ENCODE measurements around the gene GCKR.
A peak's percentile ranks its signal among the peaks of the same experiment; 100 is the strongest.

GCKR gene, protein sequence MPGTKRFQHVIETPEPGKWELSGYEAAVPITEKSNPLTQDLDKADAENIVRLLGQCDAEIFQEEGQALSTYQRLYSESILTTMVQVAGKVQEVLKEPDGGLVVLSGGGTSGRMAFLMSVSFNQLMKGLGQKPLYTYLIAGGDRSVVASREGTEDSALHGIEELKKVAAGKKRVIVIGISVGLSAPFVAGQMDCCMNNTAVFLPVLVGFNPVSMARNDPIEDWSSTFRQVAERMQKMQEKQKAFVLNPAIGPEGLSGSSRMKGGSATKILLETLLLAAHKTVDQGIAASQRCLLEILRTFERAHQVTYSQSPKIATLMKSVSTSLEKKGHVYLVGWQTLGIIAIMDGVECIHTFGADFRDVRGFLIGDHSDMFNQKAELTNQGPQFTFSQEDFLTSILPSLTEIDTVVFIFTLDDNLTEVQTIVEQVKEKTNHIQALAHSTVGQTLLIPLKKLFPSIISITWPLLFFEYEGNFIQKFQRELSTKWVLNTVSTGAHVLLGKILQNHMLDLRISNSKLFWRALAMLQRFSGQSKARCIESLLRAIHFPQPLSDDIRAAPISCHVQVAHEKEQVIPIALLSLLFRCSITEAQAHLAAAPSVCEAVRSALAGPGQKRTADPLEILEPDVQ

DNA sequence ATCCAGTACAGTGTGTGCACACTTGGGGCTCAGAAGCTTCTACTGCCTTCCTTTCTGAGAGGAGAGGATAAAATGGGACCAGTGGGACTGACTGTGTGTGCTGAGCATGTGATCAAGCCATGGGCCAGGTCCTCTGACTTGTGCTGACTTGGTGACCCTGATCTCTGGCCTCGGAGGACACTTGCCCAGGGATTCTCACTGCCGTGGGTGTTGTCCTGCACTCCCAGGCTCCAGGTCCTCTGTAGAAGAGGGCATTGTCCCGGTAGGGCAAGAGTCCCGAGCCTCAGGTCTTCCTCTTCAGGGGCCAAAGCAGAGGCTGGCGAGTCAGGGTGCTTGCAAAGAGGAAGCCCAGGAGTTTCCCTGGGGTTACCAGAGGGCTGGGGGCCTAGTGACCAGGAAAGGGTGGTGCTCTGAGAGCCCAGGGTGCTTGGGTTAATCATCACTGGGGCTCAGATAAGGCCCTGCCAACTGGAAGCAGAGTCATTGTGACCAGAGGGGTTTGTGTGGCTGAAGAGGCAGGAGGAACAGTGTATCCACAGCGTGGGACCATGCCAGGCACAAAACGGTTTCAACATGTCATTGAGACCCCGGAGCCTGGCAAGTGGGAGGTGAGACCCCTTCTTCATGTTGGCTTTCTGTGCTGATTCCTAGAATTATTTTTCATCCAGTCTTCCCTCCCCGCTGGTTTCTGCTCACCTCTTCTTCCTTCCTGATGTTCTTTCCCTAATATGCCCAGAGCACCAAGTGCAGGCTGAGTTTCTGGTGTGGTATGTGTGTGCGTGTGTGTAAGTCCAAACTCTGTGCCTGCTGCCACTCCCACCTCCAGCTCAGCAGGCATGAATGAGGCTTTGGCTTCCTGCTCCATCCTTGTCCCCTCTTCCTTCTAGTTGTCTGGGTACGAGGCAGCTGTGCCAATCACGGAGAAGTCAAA lies at the start of gene GCKR:
Gene GCKR, plus strand, starts transcription at position 483 of the 931 bp plus-strand sequence. Its CDS starts 66 bp downstream, at position 549.
- no peak for DNase-seq (ENCODE audit: low read depth in 1 of 2, low spot score in 1 of 2)

DNA sequence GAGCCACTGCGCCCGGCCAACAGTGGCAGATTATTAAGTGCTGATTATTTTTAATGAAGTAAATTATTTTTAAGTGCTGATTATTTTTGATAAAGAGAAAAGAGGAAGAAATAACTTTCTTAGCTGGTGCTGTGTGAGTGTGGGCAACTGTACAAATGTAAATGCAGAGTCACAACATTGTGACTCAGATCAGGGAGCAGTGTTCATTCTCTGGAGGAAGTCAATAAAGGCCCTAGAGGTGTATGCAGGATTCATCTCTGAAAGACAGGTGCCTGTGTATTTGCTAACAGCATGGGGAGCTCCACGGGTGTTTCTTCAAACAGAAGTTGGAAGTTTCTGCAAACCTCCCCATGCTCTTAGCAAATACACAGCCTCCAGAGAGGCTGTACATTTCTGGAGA lies 48.3 kb upstream of the GCKR start:
- DNase-seq (ENCODE audit: low read depth in 1 of 2, low spot score in 1 of 2): no peak

DNA sequence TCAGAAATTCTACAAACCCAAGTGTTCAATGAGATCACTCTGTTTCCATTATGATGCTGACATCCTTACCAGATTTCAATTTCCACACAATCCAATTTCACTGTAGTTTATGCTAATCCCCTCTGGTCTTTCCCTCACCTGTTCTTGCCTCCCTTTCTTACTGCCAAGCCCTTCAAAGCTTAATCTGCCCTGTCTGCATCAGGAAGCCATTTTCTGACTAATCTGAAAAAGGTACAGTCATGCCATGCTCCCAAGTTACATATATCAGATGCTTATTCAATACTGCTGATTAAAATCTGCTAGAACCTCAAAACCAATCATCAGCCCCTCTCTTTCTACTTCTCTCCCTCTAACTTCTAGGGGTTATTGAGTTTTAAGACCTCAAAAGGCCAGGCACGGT lies 45.5 kb upstream of the GCKR start:
- DNase-seq (ENCODE audit: low read depth in 1 of 2, low spot score in 1 of 2): no peak

DNA sequence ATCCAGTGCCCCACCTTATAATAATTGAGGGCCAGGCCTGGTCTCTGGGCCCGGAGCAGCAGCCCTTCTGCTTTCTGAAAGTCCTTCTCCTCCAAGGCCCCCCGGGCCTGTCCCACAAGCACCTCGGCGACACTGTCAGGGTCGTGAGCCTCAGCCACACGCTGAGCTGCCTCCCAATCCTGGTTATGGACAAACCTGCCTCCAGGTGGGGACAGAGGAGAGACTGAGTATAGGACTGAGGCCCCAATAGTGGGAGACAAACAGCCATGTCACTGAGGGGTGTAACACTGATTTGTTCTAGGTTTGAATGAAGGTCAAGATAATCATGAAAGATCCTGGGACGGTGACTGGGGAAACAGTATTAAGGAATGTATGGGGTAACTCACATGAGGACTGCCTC lies 42.7 kb upstream of the GCKR start:
- no peak for DNase-seq (ENCODE audit: low read depth in 1 of 2, low spot score in 1 of 2)

DNA sequence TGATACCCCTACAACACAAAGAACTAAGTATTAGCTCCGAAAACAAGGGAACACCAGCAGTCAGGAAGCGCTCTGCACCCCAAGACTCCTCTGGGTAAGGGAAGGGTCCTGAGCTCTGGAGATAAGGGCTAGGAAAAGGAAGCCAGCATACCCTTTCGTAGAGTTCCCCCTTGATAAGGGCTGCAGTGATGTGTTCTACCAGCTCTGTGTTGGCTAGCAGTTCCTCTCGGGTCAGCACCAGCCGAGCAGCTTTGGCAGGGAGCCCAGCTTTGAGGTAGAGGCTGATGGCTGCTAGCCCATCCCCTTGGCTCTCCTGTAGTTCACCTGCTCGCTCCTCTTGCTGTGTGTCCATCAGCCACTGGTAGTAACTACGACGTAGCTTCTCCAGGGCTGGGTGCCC lies 35.5 kb upstream of the GCKR start:
- DNase-seq (ENCODE audit: low read depth in 1 of 2, low spot score in 1 of 2): no peak

DNA sequence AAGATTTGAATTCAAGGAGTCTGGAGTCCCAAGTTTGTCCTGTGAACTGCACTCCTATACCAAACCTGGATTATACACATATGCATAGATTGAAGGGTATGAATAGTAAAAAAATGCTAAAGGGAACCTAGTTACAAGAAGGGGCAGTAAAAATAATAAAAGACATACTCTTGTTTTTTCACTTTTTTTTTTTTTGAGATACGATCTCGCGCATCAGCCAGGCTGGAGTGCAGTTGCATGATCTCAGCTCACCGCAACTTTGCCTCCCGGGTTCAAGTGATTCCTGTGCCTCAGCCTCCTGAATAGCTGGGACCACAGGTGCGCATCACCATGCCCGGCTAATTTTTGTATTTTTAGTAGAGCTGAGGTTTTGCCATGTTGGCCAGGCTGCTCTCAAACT lies 32.2 kb upstream of the GCKR start:
- DNase-seq (ENCODE audit: low read depth in 1 of 2, low spot score in 1 of 2): no peak

DNA sequence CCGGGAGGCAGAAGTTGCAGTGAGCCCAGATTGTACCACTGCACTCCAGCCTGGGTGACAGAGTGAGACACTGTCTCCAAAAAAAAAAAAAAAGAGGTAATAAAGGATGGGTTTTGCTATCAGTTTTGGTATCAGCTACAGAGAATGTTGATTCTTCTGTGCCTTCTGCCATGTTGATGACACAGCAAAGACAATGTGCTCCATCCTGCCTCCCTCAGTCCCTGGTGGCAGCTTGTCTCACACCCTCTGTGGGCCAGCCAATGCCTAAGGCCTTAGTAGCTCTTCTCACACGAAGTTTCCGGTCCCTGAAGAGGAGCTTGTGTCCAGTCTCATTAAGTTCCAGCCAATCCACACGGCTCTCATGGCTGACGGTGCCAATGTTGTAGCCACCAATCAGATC lies 24.7 kb upstream of the GCKR start:
- no peak for DNase-seq (ENCODE audit: low read depth in 1 of 2, low spot score in 1 of 2)

DNA sequence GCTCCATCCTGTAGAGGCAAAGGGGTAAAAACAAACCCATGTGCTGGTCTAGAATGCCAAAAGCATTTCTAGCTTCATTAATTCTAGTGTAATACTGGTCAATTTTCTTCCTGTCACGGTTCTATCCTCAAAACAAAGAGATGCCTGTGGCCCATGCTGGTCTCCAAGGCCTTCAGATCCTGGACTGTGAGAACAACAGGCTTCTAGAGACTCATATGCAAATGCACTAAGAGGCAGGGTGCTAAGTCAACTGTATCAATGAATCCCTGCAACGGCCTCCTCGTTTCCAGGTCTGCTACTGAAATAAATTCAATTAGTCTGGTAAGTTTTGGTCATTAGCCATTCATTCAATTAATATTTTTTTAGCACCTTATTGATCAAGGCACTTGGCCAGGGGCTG lies 11.1 kb upstream of the GCKR start:
- no peak for DNase-seq (ENCODE audit: low read depth in 1 of 2, low spot score in 1 of 2)

DNA sequence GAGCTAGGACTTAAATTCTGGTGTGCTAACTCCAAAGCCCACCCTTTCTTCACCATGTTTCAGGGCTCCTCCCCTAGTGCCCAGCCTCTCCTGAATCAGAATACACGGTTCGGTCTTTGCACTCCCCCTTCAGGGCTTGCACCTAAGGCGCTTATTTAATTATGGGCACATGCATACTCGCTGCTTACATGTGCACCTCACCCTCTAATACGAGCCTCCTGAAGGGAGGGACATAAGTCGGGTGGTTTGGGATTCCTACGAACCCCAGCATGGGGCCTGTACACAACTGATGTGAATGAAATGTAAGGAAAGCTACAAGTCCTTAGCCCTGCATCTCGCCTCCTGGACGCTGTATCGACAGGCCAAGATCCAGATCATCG lies 7.5 kb upstream of the GCKR start:
- DNase-seq (ENCODE audit: low read depth in 1 of 2, low spot score in 1 of 2): no peak

DNA sequence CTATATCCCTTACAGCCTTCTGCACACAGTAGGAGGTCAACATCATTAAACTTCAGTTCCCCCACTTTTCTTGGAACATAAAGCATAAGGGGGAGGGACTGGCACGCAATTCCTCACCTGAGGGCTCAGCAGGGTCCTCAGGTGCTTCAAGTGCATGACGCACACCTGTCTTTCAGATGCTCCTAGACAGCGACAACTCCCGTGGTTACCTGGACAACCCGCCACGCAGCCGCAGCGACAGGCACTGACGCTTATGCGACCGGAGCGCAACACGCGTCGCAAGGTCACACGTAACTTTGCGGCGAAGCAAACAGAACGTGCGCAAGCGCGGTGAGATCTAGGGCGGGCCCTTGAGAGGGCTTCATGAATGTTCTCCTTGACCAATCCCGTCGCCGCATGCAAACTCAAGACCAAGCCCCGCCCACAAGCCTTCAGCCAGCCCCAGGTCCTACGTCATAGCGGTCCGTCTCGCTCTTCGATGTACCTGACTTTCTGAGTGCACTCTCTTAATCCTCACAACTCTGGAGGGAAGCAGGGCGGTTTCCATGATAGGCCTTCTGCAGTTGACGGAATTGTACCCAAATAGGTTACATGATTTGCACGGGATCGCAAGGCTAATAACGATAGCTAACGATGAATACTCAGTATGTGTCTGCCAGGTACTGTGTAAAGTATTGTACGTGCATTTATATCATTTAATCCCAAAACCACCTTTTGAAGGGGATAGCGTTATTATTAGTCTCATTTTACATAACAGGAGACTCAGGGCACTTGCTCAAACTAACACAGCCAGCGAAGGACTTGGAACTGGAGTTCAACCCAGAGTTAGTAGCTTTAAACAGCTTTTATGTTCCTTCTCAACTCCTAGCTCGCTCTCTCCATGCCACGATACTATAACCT lies 6.9 kb upstream of the GCKR start, which contains the start of gene IFT172:
Gene IFT172, minus strand, starts transcription at position 246 of the 900 bp plus-strand sequence. Its CDS starts 90 bp downstream, at position 156.
- DNase-seq (ENCODE audit: low read depth in 1 of 2, low spot score in 1 of 2): peak; percentile 88 to 98

DNA sequence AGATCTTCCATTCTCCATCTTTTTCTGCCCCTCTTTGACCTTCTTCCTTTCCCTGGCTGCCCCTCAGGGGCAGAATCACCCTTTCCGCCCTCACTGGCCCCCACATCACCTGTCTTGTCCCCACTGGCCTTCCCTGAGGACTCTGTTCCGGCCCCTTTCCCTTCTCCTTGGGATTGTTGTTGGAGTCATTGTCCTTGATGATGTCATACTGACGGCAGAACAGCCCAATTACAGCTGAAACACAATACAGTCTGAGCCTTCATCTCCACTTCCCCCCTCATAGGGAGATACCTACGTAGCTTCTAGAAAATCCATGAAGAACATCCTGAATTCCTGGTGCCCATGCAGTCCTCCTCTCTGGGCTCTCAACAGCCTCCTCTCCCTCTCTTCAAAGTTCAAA lies 4.1 kb upstream of the GCKR start:
- DNase-seq (ENCODE audit: low read depth in 1 of 2, low spot score in 1 of 2): no peak

DNA sequence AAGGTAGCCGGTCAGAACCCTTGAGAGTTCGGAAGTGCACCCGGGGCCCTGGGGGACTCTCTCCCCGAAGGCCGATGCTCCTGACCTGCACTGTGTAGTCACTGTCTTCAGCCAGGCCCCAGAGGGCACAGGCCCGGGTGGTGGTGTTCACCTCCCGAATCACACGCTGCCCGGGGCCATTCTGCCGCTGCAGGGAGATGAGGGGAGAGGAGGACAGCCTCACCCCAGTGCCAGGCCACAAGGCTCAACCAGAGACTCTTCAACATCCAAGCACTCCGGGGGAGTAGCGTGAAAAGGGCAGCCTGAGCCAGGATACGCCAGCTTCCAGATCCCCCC lies 2.7 kb upstream of the GCKR start:
- no peak for DNase-seq (ENCODE audit: low read depth in 1 of 2, low spot score in 1 of 2)

DNA sequence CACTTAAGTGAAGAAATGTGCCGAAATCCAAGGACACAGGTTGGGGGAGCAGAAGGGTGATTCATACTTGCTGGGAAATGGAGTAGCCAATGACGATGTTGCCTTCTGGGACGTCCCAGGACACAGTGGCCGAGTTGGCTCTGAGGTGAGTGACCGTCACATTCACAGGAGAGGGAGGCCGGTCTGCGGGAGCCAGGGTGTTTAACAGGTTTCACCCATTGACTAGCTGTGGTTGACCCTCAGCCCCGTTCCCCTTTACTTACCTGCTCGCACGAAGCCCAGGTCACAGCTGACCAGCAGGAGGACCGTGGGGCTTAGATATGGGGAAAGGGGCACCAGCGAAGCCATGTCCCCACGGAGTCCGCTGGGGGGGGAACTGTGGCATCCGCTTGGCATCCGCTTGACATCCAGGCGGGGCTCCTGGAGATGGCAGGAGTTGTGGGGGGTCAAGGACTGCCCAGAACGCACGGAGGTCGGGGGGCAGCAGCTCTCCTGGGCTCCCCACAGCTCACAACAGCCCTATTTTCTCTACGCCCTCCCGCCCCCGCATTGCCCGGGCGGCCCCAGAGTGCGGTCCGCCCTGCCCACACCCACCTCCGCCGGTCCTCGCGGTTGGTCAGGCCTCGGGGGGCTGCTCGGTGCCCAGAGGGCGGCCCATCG lies 2.2 kb upstream of the GCKR start:
- DNase-seq (ENCODE audit: low read depth in 1 of 2, low spot score in 1 of 2): no peak

DNA sequence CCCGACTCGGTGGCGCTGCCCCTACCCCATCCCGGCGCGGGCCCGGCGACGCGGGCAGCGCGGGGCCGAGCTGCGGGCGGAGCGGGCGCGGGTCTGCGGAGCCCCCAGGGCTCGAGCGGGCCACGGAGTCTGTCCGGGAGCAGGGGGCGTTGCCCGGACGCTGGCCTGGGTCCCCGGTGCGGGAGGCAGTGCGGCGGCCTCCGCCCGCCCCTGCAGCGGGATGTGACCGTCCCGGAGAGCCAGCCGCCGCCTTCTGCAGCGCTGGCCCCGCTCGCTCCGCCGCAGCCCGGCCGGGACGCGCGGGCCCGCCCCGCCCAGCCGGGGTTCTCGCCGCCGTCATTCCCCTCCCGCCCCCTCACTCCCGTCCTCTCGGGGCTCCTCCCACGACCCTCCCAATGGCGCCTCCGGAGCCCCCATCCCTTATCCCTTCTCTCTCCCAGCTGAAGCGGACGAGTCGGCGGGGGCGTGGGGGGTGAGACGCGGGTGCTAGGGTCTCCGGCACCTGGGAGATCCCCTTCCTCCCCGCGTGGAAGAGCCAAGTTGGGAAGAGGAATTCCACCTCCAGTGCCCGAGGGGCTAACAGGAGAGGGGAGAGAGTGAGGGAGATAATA lies 1.6 kb upstream of the GCKR start, which contains the start of gene FNDC4:
Gene FNDC4, minus strand, starts transcription at position 257 of the 611 bp plus-strand sequence. CDS start 521 bp downstream, outside the sequence.
- no peak for DNase-seq (ENCODE audit: low read depth in 1 of 2, low spot score in 1 of 2)

DNA sequence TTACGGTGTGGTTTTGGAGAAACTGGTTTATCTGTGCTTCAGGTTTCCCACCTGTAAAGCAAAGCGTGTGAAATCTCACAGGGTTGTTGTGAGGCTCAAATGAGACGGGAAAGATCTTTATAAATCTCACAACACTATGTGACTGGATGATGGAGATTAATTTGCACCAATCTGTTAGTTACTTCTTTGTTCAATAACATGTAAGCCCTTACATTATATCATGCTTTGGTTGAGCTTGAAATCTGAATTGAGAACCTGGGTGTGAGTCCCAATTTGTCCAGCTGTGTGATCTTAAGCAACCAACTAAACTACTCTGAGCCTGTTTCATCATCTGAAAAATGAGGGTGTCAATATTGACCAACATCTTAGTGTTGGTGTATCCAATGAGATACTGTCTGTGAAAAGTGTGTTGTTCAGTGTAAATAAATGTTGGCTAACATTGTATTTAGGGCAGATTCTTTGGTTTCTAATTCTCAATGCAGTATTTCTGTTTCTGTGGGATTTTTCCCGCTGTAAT lies 741 bp upstream of the GCKR start:
- DNase-seq (ENCODE audit: low read depth in 1 of 2, low spot score in 1 of 2): no peak

DNA sequence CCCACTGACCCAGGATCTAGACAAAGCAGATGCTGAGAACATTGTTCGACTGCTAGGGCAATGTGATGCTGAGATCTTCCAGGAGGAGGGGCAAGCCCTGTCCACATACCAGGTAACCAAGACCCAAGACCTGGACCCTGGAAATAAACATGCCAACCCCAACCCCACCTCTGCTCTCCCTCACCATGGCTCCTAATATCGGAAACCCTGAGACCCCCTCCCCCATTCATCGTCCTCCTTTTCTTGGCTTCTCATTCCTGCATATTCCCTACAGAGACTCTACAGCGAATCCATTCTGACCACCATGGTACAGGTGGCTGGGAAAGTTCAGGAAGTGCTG lies 619 bp downstream of the GCKR start:
- DNase-seq (ENCODE audit: low read depth in 1 of 2, low spot score in 1 of 2): no peak

DNA sequence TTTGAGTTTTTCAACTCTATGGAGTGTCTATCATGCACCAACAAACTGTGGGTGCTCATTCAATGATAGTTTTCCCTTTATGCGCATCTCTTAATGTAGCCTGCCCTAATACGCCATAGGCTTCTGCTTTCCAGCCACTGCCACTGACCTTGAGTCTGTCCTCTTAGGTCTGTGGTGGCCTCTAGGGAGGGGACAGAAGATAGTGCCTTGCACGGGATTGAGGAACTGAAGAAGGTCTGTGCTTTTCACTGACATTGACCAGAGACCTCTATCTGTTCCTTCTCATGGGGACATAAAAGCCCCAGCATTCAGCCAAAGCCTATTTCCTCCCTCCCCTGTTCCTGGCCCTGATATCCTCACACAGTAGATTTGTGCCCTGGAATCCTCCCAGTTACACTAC lies 2.3 kb downstream of the GCKR start:
- no peak for DNase-seq (ENCODE audit: low read depth in 1 of 2, low spot score in 1 of 2)

DNA sequence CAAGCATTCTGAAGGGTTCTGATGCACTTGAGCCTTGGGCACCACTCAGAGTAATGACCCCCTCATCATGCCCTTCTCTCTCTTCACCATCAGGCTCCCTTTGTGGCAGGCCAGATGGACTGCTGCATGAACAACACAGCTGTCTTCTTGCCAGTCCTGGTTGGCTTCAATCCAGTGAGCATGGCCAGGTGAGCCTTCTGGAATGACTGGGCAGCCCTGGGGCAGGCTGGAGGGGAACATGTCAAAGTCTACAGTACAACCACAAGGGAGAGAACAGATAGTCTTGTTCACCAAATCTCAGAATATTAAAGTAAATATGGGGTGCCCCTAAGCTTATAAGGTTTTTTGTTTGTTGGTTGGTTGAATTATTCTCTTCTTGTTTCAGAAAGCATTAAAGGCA lies 4.4 kb downstream of the GCKR start:
- no peak for DNase-seq (ENCODE audit: low read depth in 1 of 2, low spot score in 1 of 2)

DNA sequence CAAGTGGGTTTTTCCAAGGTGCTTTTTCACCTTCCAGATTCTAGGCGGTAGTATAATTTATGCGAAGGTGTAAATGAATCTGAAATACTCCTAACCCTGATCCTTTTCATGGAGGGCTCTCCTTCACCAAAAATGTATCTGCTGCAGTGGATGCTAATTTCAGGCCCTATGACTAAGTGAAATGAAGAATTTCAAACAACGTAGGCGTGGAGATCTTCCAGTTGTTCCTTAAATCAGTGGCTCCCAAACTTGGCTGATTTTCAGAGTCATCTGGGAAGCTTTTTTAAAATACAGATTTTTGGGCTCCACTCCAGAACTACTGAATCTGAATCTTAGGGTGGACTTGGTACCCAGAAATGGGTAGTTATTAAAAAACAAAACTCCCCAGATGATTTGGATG lies 5.5 kb downstream of the GCKR start:
- DNase-seq (ENCODE audit: low read depth in 1 of 2, low spot score in 1 of 2): no peak

DNA sequence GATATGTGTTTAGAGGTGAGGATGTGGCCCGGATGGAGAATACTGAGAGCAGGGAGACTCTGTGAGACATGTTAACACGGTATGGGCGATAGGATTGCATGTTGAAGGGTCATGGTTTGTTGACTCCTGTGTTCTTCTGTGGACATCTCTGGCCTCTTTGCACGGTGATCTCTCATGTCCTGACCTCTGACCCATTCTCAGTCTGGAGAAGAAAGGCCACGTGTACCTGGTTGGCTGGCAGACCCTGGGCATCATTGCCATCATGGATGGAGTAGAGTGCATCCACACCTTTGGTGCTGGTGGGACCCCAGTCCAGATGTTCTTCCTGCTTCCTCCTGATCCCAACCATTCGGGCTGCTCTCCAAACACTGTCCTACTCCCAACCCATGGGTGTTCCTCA lies 9.9 kb downstream of the GCKR start:
- DNase-seq (ENCODE audit: low read depth in 1 of 2, low spot score in 1 of 2): no peak
